Muscle layer of colon (tissue), 2 donors: ENCODE measurements around the gene SMIM12.
"Not testable (repeated sequence)": the region's sequence is repeated elsewhere in the genome, so short reads cannot be mapped to it uniquely, and the experiment has no call there.

Experiments used
- H3K27ac ChIP-seq: one replicate; pipeline ENCODE4 v1.7.0; 2013; ENCODE audit warnings: low read depth, mild to moderate bottlenecking, low read length, moderate library complexity
- H3K27me3 ChIP-seq, 2 donors: one replicate each; pipeline ENCODE4 v1.7.0; 2013; ENCODE audit warnings: low read length in 2 of 2, mild to moderate bottlenecking in 2 of 2; ENCODE audit not compliant: insufficient read depth in 2 of 2, control insufficient read depth in 1 of 2
- H3K36me3 ChIP-seq: one replicate; pipeline ENCODE4 v1.7.0; 2013; ENCODE audit warnings: mild to moderate bottlenecking, low read length; ENCODE audit not compliant: insufficient read depth
- H3K4me1 ChIP-seq: one replicate; pipeline ENCODE4 v1.7.0; 2013; ENCODE audit warnings: mild to moderate bottlenecking, low read length; ENCODE audit not compliant: insufficient read depth
- H3K4me3 ChIP-seq, 2 donors: one replicate each; pipeline ENCODE4 v1.7.0; 2013; ENCODE audit warnings: low read length in 2 of 2, low read depth in 1 of 2, mild to moderate bottlenecking in 1 of 2, moderate library complexity in 1 of 2
- H3K9ac ChIP-seq: one replicate; pipeline ENCODE4 v1.7.0; 2013; ENCODE audit warnings: low read length
- H3K9me3 ChIP-seq: one replicate; pipeline ENCODE4 v1.7.0; 2013; ENCODE audit warnings: mild to moderate bottlenecking, low read length
- donor health status: abdominal sarcoma.
- donor health status: Adenocarcinoma of cecum.

The SMIM12 gene

GRCh38 chr1:34816778-34817177 is 42.8 kb downstream of the SMIM12 start:
- Histone ChIP-seq H3K9me3 (no peaks in the 10 kb centered on the region), H3K9ac (no peak overlapping the region), H3K27ac (no peak overlapping the region), H3K4me3 (no peak overlapping the region), H3K4me1 (no peaks in the 10 kb centered on the region), H3K36me3 (no peaks in the 10 kb centered on the region), H3K27me3 (no peaks in the 10 kb centered on the region)

- H3K27ac ChIP-seq: no peak overlapping the region
- H3K4me3 ChIP-seq: no peak overlapping the region
- H3K4me1 ChIP-seq: no peaks in the 10 kb centered on the region
- no peaks in the 10 kb centered on the region for H3K36me3 ChIP-seq
- no peaks in the 10 kb centered on the region for H3K27me3 ChIP-seq
- no peak overlapping the region for H3K9ac ChIP-seq
- no peaks in the 10 kb centered on the region for H3K9me3 ChIP-seq
These were observed 43.2 kb downstream of the SMIM12 start for GRCh38 chr1:34816332-34816731.

- not testable (repeated sequence) for H3K4me3 ChIP-seq, H3K27ac ChIP-seq, H3K9ac ChIP-seq, H3K27me3 ChIP-seq, H3K4me1 ChIP-seq, H3K36me3 ChIP-seq, H3K9me3 ChIP-seq
These were observed 48.8 kb downstream of the SMIM12 start for GRCh38 chr1:34810781-34811180.

DNA sequence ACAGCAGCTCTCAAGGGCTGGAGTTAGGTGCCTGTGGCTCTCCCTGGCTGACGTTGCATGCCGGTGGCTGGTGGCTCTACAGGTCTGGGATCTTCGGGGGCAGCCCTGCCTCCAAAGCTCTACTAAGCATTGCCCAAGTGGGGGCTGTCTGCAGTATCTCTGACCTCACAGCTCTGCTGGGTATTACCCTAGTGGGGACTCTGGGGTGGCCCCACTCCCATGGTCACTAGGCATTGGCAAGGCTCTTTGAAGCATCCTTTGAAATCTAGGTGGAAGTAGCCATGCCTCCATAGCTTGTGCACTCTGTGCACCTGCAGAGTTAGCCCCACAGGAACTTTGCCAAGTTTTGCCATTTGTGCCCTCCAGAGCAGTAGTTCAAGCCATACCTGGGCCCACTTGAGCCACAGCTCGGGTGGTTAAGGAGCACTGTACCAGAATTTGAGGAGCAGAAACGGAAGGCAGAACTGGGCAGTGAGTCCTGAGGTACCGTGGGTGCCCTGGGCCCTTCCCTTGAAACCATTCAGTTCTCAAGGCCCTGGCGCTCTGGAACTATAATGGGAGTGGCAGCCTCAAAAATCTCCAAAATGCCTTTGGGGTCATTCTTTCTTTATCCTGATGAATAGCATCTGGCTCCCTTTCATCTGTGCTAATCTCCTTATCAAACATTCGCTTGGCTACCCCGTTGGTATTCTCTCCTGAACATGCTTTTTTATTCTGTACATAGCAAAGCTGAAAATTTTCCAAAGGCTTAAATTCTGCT is 51.3 kb downstream of the SMIM12 start:
- Histone ChIP-seq H3K4me1 (no peaks in the 10 kb centered on the region), H3K27ac (no peak overlapping the region), H3K4me3 (no peak overlapping the region), H3K9me3 (no peaks in the 10 kb centered on the region), H3K27me3 (no peaks in the 10 kb centered on the region), H3K36me3 (no peaks in the 10 kb centered on the region), H3K9ac (no peak overlapping the region)

DNA sequence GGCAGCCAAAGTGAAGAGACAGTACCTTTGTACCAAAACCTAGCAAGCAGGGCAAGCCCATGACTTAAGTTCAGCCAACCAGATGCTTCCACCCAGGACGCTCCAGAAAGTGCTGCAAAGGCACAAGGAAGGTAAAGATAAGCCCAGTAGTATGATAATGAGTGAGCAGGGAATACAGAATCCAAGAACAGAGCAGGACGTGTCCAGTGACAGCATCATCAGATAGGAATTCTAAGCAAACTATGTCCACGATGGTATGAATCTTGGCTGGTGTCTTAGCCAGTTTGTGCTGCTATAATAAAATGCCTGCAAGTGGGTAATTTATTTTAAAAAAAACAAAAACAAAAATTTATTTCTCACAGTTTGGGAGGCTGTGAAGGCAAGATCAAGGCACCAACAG is 53.2 kb downstream of the SMIM12 start:
- Histone ChIP-seq H3K36me3 (no peaks in the 10 kb centered on the region), H3K27ac (no peak overlapping the region)

GRCh38 chr1:34803770-34804169 is 55.8 kb downstream of the SMIM12 start:
- no peaks in the 10 kb centered on the region for H3K27me3 ChIP-seq
- H3K9ac ChIP-seq: no peak overlapping the region
- H3K4me3 ChIP-seq: no peak overlapping the region
- H3K9me3 ChIP-seq: no peaks in the 10 kb centered on the region
- no peaks in the 10 kb centered on the region for H3K36me3 ChIP-seq
- no peak overlapping the region for H3K27ac ChIP-seq
- H3K4me1 ChIP-seq: no peaks in the 10 kb centered on the region

More for the DNA sequence above, 53.2 kb downstream of the SMIM12 start:
- Histone ChIP-seq H3K4me3 (no peak overlapping the region), H3K9me3 (no peaks in the 10 kb centered on the region), H3K27me3 (no peaks in the 10 kb centered on the region), H3K9ac (no peak overlapping the region), H3K4me1 (no peaks in the 10 kb centered on the region)
